ENCODE data around the gene DSTYK. TPM values are rescaled to one million over a fixed set of nuclear protein-coding genes. Genes with fewer than 3 reads are reported as not detected.

The DSTYK gene
- total RNA-seq, 2 experiments from 2014 or later = 10.0 to 10.7 TPM

DNA sequence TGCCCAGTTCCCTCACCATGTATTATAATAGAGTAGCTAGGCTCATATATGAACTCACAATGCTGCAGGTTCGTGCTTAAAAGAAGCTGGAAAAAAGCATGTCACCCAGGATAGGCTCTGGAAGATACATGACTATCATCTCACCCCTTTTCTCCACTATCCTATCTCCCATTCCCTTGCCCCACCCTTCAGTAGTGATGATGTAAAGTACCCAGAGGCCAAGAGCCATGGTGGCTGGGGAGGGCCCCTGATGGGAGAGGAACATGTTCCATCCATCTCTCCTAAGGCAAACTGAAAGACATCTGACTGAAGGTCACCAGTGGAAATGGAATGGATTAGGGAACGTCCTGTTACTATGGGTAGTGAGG, 69.4 kb downstream of the DSTYK start:
- H3K9me3 Mint-ChIP-seq = no peaks in the 10 kb centered on the region
- no peaks in the 10 kb centered on the region for H3K27me3 Mint-ChIP-seq
- ATAC-seq (no peak), DNase-seq (no peak)
- intact Hi-C loops (cut with micrococcal nuclease) = no loop called here
- peaks cover under 1% of the 10 kb centered on the region for H3K36me3 Mint-ChIP-seq (ENCODE audit: low read depth)
- ChIA-PET POLR2A (interaction anchor here (0.8 kb wide), 1 partner anchor 87 kb away, joined by 3 read pairs; no protein-coding TSS in a partner anchor), CTCF (interaction anchor here (0.9 to 3.3 kb wide), 30 partner anchors 8 to 310 kb away, joined by 3 to 46 read pairs (median 6); partner anchors contain the start of genes RBBP5 and TMCC2)
- H3K4me3 Mint-ChIP-seq = no peak overlapping the region
- H3K4me1 Mint-ChIP-seq (ENCODE audit: low read depth) = peaks cover 5% of the 10 kb centered on the region
- H3K27ac Mint-ChIP-seq = no peak overlapping the region
- TF ChIP-seq, protein P1, sequence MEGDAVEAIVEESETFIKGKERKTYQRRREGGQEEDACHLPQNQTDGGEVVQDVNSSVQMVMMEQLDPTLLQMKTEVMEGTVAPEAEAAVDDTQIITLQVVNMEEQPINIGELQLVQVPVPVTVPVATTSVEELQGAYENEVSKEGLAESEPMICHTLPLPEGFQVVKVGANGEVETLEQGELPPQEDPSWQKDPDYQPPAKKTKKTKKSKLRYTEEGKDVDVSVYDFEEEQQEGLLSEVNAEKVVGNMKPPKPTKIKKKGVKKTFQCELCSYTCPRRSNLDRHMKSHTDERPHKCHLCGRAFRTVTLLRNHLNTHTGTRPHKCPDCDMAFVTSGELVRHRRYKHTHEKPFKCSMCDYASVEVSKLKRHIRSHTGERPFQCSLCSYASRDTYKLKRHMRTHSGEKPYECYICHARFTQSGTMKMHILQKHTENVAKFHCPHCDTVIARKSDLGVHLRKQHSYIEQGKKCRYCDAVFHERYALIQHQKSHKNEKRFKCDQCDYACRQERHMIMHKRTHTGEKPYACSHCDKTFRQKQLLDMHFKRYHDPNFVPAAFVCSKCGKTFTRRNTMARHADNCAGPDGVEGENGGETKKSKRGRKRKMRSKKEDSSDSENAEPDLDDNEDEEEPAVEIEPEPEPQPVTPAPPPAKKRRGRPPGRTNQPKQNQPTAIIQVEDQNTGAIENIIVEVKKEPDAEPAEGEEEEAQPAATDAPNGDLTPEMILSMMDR (IDR thresholded peaks at IDR 0.05) = no peak

DNA sequence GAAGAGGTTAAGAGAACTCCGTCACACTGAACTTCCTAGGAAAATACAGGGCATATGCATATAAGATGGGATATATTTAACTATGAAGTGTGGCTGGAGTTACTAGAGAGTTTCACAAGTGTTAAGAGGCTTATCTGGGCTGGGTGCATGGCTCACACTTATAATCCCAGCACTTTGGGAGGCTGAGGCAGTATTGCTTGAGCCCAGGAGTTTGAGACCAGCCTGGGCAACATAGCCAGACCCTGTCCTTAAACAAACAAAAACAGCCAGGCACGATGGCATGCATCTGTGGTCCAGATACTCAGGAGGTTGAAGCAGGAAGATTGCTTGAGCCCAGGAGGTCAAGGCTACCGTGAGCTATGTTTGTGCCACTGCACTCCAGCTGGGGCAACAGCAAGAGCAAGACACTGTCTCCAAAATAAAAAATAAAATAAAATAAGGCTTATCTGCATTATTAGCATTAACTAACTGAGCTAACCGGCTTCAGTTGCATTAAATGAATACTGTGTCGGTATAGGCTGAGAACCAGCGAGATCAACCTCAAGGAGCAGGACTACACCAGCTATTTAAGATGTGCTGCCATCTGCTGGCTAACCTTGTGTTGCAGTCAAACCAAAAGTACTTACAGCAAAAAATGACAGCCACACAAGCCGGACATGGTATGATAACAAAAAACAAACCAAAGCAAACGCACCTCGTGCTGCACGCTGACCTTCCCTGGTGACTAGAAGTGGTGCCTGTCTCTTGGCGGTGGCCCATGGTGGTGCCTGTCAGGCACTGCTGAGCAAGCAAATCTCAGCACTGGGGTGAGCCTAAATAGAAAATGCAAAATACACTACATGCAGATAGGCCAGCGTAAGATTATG, 70.0 kb downstream of the DSTYK start:
- ATAC-seq (peak; percentile 94), DNase-seq (peak; percentile 92)
- no peak overlapping the region for H3K27ac Mint-ChIP-seq
- H3K27me3 Mint-ChIP-seq = no peaks in the 10 kb centered on the region
- ChIA-PET POLR2A (interaction anchor here (0.7 to 1.7 kb wide), 3 partner anchors 20 to 949 kb away, joined by 3 to 5 read pairs (median 3); partner anchors contain the start of gene RBBP5), CTCF (interaction anchor here (0.7 to 3.3 kb wide), 55 partner anchors 8 to 309 kb away, joined by 3 to 46 read pairs (median 4); partner anchors contain the start of genes RBBP5 and TMCC2)
- no peaks in the 10 kb centered on the region for H3K36me3 Mint-ChIP-seq (ENCODE audit: low read depth)
- peaks cover 5% of the 10 kb centered on the region for H3K4me1 Mint-ChIP-seq (ENCODE audit: low read depth)
- intact Hi-C loops (cut with micrococcal nuclease) = no loop called here
- H3K9me3 Mint-ChIP-seq = no peaks in the 10 kb centered on the region
- H3K4me3 Mint-ChIP-seq = no peak overlapping the region
- TF ChIP-seq, protein P1 (IDR thresholded peaks at IDR 0.05) = peak; percentile 79

DNA sequence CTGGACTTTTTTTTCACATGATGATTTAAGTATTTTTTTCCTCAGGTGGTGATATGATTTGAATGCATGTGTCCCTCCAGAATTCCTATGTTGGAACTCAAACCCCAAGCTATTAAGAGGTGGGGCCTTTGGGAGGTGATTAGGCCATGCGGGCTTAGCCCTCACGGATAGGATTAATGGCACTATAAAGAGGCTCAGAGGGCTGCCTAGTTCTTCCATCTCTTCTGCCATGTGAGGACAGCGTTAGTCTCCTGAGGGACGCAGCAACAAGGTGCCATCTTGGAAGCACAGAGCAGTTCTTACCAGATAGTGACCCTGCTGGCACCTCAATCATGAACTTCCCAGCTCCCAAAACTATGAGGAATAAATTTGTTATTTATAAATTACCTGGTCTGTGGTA, 71.4 kb downstream of the DSTYK start:
- no peaks in the 10 kb centered on the region for H3K27me3 Mint-ChIP-seq
- TF ChIP-seq, protein P1 (IDR thresholded peaks at IDR 0.05) = no peak
- H3K4me1 Mint-ChIP-seq (ENCODE audit: low read depth) = peaks cover 5% of the 10 kb centered on the region
- DNase-seq = no peak
- ChIA-PET CTCF (interaction anchor here (1.2 to 3.3 kb wide), 6 partner anchors 11 to 116 kb away, joined by 4 to 46 read pairs (median 16); partner anchors contain the start of gene RBBP5), POLR2A (interaction anchor here (1.7 kb wide), 1 partner anchor 19 kb away, joined by 5 read pairs; the partner anchor contains the start of gene RBBP5)
- H3K4me3 Mint-ChIP-seq = no peak overlapping the region
- no peaks in the 10 kb centered on the region for H3K36me3 Mint-ChIP-seq (ENCODE audit: low read depth)
- ATAC-seq = no peak
- H3K27ac Mint-ChIP-seq = no peak overlapping the region
- no peaks in the 10 kb centered on the region for H3K9me3 Mint-ChIP-seq
- intact Hi-C loops (cut with micrococcal nuclease) = no loop called here

DNA sequence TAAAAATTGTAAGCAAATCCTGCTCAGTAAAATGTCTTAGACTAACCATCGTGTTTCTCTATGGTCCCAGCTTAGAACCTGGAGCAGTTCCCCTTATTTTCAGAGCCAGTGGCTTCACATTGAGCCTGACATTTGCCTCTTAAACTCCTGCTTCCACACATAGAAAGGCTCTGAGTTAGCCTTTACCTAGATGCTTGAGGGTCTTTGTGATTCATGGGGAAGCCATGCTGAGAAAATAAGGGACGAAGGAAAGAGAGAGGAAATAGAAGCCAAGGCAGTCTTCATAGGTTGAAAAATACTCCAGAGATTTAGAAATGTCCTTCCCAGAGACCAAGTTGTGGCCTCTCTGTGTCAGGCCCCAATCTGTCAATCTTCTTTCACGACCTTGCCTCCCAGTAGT, 73.6 kb downstream of the DSTYK start:
- no peak for ATAC-seq
- Mint-ChIP-seq H3K36me3 (ENCODE audit: low read depth) (no peaks in the 10 kb centered on the region), H3K9me3 (no peaks in the 10 kb centered on the region), H3K4me1 (ENCODE audit: low read depth) (peaks cover 5% of the 10 kb centered on the region), H3K4me3 (no peak overlapping the region), H3K27ac (no peak overlapping the region), H3K27me3 (no peaks in the 10 kb centered on the region)
- intact Hi-C loops (cut with micrococcal nuclease) = no loop called here
- CTCF ChIA-PET = no interaction called here
- TF ChIP-seq, protein P1 (IDR thresholded peaks at IDR 0.05) = no peak
- POLR2A ChIA-PET = no interaction called here
- no peak for DNase-seq

DNA sequence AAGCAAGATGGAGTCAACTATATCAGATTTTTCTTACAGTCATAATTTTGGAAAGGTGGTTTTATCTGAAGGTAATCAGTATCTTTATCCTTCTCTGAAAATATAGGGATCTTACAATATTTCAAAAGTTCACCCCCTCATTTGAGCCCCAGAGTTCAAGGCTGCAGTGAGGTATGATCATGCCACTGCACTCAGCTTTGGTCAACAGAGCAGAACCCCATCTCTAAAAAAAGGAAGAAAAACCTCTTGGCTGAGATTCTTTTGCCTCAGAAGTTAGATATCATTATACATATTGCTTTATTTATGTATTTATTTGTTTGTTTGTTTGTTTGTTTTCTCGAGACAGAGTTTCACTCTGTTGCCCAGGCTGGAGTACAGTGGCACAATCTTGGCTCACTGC, 78.2 kb downstream of the DSTYK start:
- Mint-ChIP-seq H3K4me3 (no peak overlapping the region), H3K27ac (no peak overlapping the region), H3K4me1 (ENCODE audit: low read depth) (no peaks in the 10 kb centered on the region), H3K36me3 (ENCODE audit: low read depth) (no peaks in the 10 kb centered on the region), H3K9me3 (no peaks in the 10 kb centered on the region), H3K27me3 (no peaks in the 10 kb centered on the region)
- TF ChIP-seq, protein P1 (IDR thresholded peaks at IDR 0.05) = no peak
- ChIA-PET POLR2A (no interaction called here), CTCF (interaction anchor here (1.1 to 1.3 kb wide), 2 partner anchors 8 to 10 kb away, joined by 3 to 4 read pairs; no protein-coding TSS in a partner anchor)
- no peak for DNase-seq
- no peak for ATAC-seq
- intact Hi-C loops (cut with micrococcal nuclease) = no loop called here

All from activated CD8-positive, alpha-beta T cell treated with anti-CD3 and anti-CD28 coated beads for 36 hours (primary cell).